Left hindlimb (tissue), 1 donor: ENCODE data around the gene GDF15.
"Not testable (repeated sequence)": the region's sequence is repeated elsewhere in the genome, so short reads cannot be mapped to it uniquely, and the experiment has no call there.

Experiments used
- DNase-seq: peaks from one replicate; pipeline ENCODE4 v3.0.0-alpha.2; 2018

The GDF15 gene, protein sequence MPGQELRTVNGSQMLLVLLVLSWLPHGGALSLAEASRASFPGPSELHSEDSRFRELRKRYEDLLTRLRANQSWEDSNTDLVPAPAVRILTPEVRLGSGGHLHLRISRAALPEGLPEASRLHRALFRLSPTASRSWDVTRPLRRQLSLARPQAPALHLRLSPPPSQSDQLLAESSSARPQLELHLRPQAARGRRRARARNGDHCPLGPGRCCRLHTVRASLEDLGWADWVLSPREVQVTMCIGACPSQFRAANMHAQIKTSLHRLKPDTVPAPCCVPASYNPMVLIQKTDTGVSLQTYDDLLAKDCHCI

DNA sequence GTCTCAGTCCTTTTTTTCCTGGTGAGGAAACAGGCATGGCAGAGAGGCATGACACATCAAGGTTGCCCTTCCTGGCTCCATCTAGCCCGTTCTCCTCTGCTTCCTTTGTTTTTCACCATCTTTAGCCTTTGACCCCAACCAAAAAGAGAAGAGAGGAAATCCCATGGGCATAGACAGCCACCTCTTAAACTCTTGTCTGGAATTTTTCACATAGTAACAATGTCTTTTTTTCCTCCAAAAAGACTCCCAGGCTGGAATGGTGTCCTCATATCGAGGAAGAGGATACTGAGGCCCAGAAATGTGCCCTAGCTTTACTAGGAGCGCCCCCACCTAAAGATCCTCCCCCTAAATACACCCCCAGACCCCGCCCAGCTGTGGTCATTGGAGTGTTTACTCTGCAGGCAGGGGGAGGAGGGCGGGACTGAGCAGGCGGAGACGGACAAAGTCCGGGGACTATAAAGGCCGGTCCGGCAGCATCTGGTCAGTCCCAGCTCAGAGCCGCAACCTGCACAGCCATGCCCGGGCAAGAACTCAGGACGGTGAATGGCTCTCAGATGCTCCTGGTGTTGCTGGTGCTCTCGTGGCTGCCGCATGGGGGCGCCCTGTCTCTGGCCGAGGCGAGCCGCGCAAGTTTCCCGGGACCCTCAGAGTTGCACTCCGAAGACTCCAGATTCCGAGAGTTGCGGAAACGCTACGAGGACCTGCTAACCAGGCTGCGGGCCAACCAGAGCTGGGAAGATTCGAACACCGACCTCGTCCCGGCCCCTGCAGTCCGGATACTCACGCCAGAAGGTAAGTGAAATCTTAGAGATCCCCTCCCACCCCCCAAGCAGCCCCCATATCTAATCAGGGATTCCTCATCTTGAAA lies at the start of gene GDF15:
GDF15 (plus strand) TSS at position 484 of the 868 bp plus-strand sequence; CDS start at position 516, 32 bp downstream.
- DNase-seq: no peak

DNA sequence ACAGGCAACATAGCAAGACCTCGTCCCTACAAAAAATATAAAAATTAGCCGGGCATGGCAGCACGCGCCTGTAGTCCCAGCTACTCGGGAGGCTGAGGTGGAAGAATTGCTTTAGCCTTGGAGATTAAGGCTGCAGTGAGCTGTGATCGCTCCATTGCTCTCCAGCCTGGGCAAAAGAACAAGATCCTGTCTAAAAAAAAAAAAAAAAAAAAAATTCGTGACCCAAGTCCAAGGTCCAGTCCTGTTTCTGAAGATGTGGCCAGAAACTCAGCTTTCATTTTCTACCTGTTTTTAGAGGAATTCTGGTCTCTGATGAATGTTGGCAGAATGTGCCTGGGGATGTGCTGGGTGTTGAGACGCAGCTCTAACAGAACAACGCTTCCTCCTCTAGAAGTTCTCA lies 47.4 kb upstream of the GDF15 start:
- no peak for DNase-seq

DNA sequence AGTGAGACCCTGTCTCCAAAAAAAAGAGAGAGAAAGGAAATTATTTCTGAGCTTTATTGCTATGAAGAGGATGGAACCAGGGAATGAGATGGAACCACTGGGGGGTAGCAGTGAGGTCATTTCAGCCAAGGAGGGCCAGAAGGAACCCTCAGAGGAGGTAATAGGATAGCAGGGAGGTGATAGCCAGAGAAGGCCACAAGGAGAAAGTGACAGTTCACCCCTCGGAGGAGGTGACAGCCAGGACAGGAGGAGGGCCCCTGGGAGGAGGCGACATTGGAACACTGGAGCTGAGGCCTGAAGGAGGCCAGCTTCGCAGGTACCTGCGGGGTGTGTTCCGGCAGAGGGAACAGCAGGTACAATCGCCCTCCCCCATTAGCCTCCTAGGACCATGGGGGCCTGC lies 46.2 kb upstream of the GDF15 start:
- no peak for DNase-seq

GRCh38 chr19:18340190-18340989 lies 45.6 kb upstream of the GDF15 start, which contains the start of gene PGPEP1:
PGPEP1 (plus strand) TSS chr19:18340598; CDS start chr19:18340682, 84 bp downstream.
- peak; percentile 79 for DNase-seq

DNA sequence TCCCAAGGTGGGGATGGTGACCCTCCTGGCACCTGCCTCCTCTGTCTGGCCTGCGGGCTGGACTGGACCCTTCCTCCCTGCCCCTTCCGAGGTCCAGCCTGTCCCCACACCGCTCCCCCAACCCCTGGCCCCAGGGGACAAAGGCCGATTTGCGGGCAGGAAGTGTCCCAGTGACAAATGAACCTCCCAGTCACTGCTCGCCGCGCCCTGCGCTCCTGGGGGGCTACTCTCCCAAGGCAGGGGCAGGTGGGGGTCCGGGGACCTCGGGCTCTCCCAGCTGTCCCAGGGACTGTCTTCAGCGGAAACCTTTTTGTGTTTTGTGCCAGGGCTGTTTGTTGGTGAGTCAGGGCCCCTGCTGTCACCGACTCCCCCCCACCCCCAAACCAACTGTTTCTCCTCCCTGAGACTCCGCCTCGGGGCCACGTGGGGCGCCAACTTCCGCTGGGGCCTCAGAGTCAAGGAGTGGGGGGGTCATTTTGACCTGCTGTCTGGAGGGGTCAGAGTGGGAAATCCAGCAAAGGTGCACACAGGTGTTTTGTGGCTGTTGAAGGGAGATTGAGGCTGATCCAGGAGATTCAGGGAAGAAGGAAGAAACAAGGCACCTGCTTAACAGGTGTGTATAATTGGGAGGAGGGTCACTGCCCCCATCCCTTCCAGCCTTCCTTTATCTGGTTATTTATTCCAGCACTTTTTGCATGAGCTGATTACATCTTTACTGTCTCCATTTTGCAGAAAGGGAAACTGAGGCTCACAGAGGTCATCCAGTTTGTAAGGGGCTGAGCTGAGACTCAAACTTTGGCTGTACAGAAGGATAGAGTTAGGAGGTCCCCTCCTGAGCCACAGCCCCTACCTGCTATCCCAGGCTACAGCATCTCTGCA lies 44.7 kb upstream of the GDF15 start:
- DNase-seq: peak; percentile 62

DNA sequence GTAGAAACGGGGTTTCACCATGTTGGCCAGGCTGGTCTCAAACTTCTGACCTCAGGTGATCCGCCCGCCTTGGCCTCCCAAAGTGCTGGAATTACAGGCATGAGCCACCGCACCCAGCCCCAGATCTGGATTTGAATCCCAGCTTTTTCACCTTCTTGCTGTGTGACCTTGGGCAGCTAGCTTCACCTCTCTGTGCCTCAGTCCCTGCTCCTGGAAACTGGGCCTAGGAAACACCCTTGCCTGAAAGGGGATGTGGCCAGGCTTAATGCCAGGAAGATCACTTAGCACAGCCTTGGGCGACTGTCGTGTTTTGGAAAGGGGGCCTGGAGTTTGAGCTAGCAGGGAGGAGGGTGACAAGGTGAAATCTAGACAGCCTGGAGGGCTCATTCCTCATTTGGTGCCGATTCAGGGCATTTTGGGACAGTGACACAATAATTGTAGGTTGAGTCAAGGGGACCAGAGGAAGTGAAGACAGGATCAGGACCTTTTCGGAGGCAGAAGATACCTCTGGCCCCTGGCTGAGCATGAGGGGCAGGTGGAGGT lies 43.8 kb upstream of the GDF15 start:
- DNase-seq: no peak

- DNase-seq: no peak
Observed at GRCh38 chr19:18344582-18344950, 41.4 kb upstream of the GDF15 start.

DNA sequence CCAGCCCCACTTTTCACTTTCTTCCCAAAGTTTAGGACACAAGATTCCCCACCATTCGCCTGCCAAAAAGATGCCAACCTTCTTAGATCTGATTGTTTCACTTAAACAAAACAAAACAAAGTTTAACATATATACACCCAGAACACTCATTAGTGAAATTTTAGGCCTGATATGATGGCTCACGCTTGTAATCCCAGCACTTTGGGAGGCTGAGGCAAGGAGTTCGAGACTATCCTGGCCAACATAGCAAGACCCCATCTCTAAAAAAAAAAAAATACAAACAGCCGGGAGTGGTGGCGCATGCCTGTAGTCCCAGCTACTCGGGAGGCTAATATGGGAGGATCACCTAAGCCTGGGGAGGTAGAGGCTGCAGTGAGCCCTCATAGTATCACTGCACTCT lies 40.7 kb upstream of the GDF15 start:
- DNase-seq: no peak

GRCh38 chr19:18346091-18346490 lies 39.9 kb upstream of the GDF15 start:
- DNase-seq: no peak

GRCh38 chr19:18348171-18348570 lies 37.8 kb upstream of the GDF15 start:
- no peak for DNase-seq

- not testable (repeated sequence) for DNase-seq
Observed at GRCh38 chr19:18348818-18349339, 37.1 kb upstream of the GDF15 start.

GRCh38 chr19:18349524-18350128 lies 36.3 kb upstream of the GDF15 start:
- no peak for DNase-seq

DNA sequence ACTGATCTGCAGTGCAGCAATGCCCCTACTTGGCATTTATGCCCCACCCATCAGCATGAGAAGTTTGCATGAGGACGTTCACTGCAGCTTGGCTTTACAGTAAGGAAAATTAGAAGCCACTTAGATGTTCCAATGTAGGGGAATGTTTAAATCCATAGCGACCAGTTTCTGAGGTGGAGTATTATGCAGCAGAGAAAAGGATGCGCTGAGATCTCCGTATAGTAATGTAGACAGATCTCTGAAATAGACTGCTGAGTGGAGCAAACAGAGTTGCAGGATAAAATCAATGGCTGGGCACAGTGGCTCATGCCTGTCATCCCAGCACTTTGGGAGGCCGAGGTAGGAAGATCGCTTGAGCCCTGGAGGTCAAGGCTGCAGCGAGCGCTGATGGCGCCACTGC lies 35.5 kb upstream of the GDF15 start:
- no peak for DNase-seq

- DNase-seq: no peak
Observed at GRCh38 chr19:18351544-18351943, 34.4 kb upstream of the GDF15 start.

- DNase-seq: no peak
Observed at GRCh38 chr19:18353378-18354005, 32.5 kb upstream of the GDF15 start.

DNA sequence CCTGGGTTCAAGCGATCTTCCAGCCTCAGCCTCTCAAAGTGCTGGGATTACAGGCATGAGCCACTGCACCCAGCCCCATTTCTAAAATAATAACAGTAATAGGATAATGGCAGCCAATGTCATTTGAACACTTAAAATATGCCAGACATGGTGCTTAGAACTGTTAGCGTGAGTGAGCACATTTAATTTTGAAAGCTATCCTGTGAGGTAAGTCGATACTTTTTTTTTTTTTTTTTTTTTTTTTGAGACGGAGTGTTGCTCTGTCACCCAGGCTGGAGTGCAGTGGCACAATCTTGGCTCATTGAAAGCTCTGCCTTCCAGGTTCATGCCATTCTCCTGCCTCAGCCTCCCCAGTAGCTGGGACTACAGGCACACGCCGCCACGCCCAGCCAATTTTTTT lies 31.2 kb upstream of the GDF15 start:
- DNase-seq: not testable (repeated sequence)

GRCh38 chr19:18357041-18357440 lies 28.9 kb upstream of the GDF15 start:
- no peak for DNase-seq

DNA sequence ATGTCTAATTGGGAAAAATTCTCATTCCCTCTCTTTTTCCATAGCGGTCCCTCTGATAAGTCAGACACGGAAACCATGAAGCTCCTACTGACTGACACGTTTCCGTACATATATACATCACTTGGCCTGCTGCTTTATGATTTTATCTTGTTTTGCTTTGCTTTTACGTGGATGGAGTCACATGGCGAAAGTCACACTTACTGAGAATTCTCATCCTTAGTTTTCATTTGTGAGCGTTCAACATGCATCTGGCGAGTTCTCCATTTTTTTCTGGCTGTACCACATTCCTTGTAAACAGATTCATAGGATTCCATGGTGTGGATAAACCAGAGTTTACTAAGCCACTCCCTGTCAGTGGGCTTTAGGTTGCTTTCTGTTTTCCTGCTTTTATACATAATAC lies 24.3 kb upstream of the GDF15 start:
- no peak for DNase-seq

GRCh38 chr19:18362934-18363542 lies 22.9 kb upstream of the GDF15 start:
- DNase-seq: no peak

DNA sequence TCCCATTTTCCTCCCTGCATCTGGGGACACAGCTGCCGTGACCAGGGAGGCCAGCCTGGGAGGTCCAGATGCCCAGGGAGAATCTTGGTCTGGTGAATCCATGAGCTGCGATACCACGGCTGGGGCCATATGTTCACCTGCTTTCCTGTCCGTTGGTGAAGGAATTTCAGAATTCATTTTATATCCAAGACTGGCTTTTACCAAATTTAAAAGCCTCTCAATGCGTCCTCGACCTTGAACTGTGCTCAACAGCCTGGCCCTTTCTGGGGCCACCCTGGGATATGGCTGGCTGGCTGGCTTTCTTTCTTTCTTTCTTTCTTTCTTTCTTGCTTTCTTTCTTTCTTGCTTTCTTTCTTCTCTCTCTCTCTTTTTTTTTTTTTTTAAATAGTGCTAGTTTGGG lies 22.2 kb upstream of the GDF15 start:
- no peak for DNase-seq
